Transverse colon (tissue), 4 donors: ENCODE data around the gene CLSTN2. TPM values are rescaled to one million over a fixed set of nuclear protein-coding genes. Genes with fewer than 3 reads are reported as not detected.

ENCODE experiments used
- DNase-seq: peaks from one replicate; pipeline ENCODE4 v3.0.0-alpha.2; 2019
- H3K27ac ChIP-seq, 4 donors: fragments of 200-600 bp; sonication (generic); 2 replicates each; pipeline ENCODE4 v1.5.1; 2016 to 2018; ENCODE audit warnings: inconsistent platforms in 4 of 4
- H3K27me3 ChIP-seq: fragments of 200-600 bp; sonication (generic); 2 replicates; pipeline ENCODE4 v1.5.1; 2017; ENCODE audit warnings: inconsistent platforms
- H3K36me3 ChIP-seq, 4 donors: fragments of 200-600 bp; sonication (generic); 2 replicates each; pipeline ENCODE4 v1.5.1; 2017 to 2019; ENCODE audit warnings: inconsistent platforms in 4 of 4
- H3K4me1 ChIP-seq, 4 donors: fragments of 200-600 bp; sonication (generic); 2 replicates each; pipeline ENCODE4 v1.5.1; 2017 to 2020; ENCODE audit warnings: inconsistent platforms in 4 of 4
- H3K4me3 ChIP-seq, 4 donors: fragments of 200-600 bp; sonication (generic); 1 replicate in 1 of 4; 2 replicates in 3 of 4; pipeline versions ENCODE4 v1.5.1 to v1.6.1; 2017 to 2019; ENCODE audit warnings: inconsistent platforms in 4 of 4
- H3K9me3 ChIP-seq, 2 donors: fragments of 200-600 bp; sonication (generic); 2 replicates each; pipeline ENCODE4 v1.5.1; 2017 to 2019; ENCODE audit warnings: inconsistent platforms in 2 of 2
- EP300 ChIP-seq: sonication (generic); formaldehyde crosslinking; IDR thresholded peaks from one replicate; pipeline ENCODE4 v1.6.1; 2017; ENCODE audit warnings: antibody characterized with exemption, low read depth
- POLR2A ChIP-seq: fragments of 450-650 bp; IDR thresholded peaks from one replicate; pipeline ENCODE4 v1.6.1; 2016; ENCODE audit warnings: antibody characterized with exemption, mild to moderate bottlenecking, moderate library complexity
- POLR2AphosphoS5 ChIP-seq, 3 donors: sonication (generic); formaldehyde crosslinking; IDR thresholded peaks; one replicate each; pipeline ENCODE4 v1.6.1; 2016; ENCODE audit warnings: antibody characterized with exemption in 3 of 3
- WGBS, 2 donors: methylation state at CpG; one replicate each; pipeline ENCODE4 v1.1.5; 2018; ENCODE audit warnings: low coverage in 1 of 2; 5-methylcytosine and 5-hydroxymethylcytosine counted together
- in situ Hi-C, 4 donors: fragments of 200-750 bp; cut with MboI; loops; one replicate each; pipeline versions ENCODE4 v1.15.0 to v1.15.1; 2017; ENCODE audit warnings: low sequenced_read_pairs in 3 of 4, low pct_ligation_motif_present in 1 of 4, low pct_unique_long_range_greater_than_20kb in 1 of 4
- intact Hi-C: fragments of 100-400 bp; cut with DNase I; formaldehyde crosslinking; loops from one replicate; pipeline ENCODE4 v1.15.1; 2023; ENCODE audit warnings: low total_unique reads
- total RNA-seq, 4 donors: library from RNA; depleted of rRNA; stranded (reverse); fragments of >200 nt; gene quantifications; one replicate each; pipeline ENCODE4 v1.1.0, GENCODE V29; 2016
- TF ChIP-seq, protein P1 (sequence below), 5 experiments: fragments of 200-600 bp in 3 of 5; fragments of 450-650 bp in 2 of 5; sonication (generic) in 3 of 5; IDR thresholded peaks; 1 replicate in 2 of 5; 2 replicates in 3 of 5; pipeline ENCODE4 v1.5.1; 2016 to 2017; ENCODE audit warnings: antibody characterized with exemption in 5 of 5, inconsistent platforms in 3 of 5, mild to moderate bottlenecking in 2 of 5, moderate library complexity in 1 of 5

The CLSTN2 gene
- total RNA-seq, 4 donors from 2014 or later, result 0.60 to 9.0 (median 2.2) TPM

DNA sequence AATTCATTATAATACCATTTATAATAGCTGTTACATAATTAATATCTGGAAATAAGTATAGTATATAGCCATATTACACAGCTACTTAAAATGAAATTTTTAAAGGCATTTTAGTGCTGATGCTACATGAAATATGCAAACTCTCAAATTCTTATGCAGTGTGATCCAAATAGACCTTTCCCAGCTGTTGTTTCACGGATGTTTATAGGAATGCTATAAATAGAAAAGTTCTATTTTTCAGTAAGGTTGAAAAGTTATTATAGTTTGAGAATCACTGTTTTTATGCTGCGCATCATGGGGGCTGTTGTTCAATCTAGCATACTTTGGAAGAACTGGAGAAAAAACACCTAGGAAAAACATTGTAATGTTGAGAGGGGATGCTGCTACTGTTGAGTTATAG lies 595.1 kb downstream of the CLSTN2 start:
- intact Hi-C loops, result no loop called here
- Histone ChIP-seq H3K36me3 (no peaks in the 10 kb centered on the region), H3K9me3 (no peaks in the 10 kb centered on the region), H3K27ac (no peak overlapping the region), H3K4me3 (no peak overlapping the region), H3K4me1 (no peaks in the 10 kb centered on the region), H3K27me3 (no peaks in the 10 kb centered on the region)
- 66 to 72% methylated on average over 2 of the region's 2 CpGs for WGBS, 2 donors
- DNase-seq, result no peak
- in situ Hi-C loops, result no loop called here
- no peak for TF ChIP-seq POLR2A
- TF ChIP-seq, protein P1, sequence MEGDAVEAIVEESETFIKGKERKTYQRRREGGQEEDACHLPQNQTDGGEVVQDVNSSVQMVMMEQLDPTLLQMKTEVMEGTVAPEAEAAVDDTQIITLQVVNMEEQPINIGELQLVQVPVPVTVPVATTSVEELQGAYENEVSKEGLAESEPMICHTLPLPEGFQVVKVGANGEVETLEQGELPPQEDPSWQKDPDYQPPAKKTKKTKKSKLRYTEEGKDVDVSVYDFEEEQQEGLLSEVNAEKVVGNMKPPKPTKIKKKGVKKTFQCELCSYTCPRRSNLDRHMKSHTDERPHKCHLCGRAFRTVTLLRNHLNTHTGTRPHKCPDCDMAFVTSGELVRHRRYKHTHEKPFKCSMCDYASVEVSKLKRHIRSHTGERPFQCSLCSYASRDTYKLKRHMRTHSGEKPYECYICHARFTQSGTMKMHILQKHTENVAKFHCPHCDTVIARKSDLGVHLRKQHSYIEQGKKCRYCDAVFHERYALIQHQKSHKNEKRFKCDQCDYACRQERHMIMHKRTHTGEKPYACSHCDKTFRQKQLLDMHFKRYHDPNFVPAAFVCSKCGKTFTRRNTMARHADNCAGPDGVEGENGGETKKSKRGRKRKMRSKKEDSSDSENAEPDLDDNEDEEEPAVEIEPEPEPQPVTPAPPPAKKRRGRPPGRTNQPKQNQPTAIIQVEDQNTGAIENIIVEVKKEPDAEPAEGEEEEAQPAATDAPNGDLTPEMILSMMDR (IDR thresholded peaks at IDR 0.05), result no peak
- no peak for TF ChIP-seq EP300
- TF ChIP-seq POLR2AphosphoS5 (IDR thresholded peaks at IDR 0.05), result no peak

DNA sequence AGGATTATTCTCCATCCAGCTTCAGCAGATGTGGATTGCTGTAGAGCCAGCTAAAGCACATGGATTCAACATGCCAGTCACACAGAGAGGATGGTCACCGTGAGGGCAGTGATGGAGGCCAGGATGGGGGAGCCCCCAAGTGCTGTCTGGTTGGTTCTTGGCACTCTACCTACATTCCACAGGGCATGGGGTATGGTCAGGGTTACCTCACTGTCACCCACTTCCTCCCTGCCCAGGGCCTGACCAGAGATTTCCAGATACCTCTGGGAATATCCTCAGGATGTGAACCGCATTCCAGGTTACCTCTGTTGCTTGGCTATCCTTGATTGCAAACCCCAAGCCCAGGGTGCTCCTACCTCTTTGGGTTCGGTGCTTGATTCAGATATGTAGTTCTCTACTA lies 595.6 kb downstream of the CLSTN2 start:
- in situ Hi-C loops, result no loop called here
- TF ChIP-seq, protein P1 (IDR thresholded peaks at IDR 0.05), result no peak
- no peak for TF ChIP-seq POLR2A
- no peak for TF ChIP-seq POLR2AphosphoS5 (IDR thresholded peaks at IDR 0.05)
- TF ChIP-seq EP300, result no peak
- Histone ChIP-seq H3K4me3 (no peak overlapping the region), H3K36me3 (no peaks in the 10 kb centered on the region), H3K9me3 (no peaks in the 10 kb centered on the region), H3K4me1 (no peaks in the 10 kb centered on the region), H3K27ac (no peak overlapping the region), H3K27me3 (no peaks in the 10 kb centered on the region)
- no peak for DNase-seq
- intact Hi-C loops, result no loop called here
- WGBS, 2 donors, result 81% methylated on average over 3 of the region's 3 CpGs; no CpG with 5 or more reads in 1 of the 2 donors

GRCh38 chr3:140532793-140533330 lies 597.9 kb downstream of the CLSTN2 start:
- Histone ChIP-seq H3K9me3 (no peaks in the 10 kb centered on the region), H3K4me1 (no peaks in the 10 kb centered on the region), H3K4me3 (no peak overlapping the region), H3K36me3 (no peaks in the 10 kb centered on the region), H3K27me3 (no peaks in the 10 kb centered on the region), H3K27ac (no peak overlapping the region)
- TF ChIP-seq POLR2A (no peak), EP300 (no peak), POLR2AphosphoS5 (IDR thresholded peaks at IDR 0.05) (no peak)
- TF ChIP-seq, protein P1 (IDR thresholded peaks at IDR 0.05), result no peak
- intact Hi-C loops (no loop called here), in situ Hi-C loops (no loop called here)
- 57 to 61% methylated on average over 2 of the region's 2 CpGs for WGBS, 2 donors
- DNase-seq, result no peak

- Histone ChIP-seq H3K27ac (no peak overlapping the region), H3K36me3 (no peaks in the 10 kb centered on the region), H3K4me3 (no peak overlapping the region), H3K9me3 (no peaks in the 10 kb centered on the region), H3K4me1 (no peaks in the 10 kb centered on the region), H3K27me3 (no peaks in the 10 kb centered on the region)
- 66 to 78% methylated on average over 4 of the region's 4 CpGs for WGBS, 2 donors
- intact Hi-C loops (no loop called here), in situ Hi-C loops (no loop called here)
- DNase-seq, result no peak
- no peak for TF ChIP-seq EP300
- no peak for TF ChIP-seq POLR2AphosphoS5 (IDR thresholded peaks at IDR 0.05)
- TF ChIP-seq, protein P1 (IDR thresholded peaks at IDR 0.05), result no peak
- TF ChIP-seq POLR2A, result no peak
These were observed 602.1 kb downstream of the CLSTN2 start for GRCh38 chr3:140536926-140537726.
